GM12801 (cell line): Measurements from ENCODE around the gene ATP10B.

Experiments
- TF ChIP-seq, protein P1 (sequence below): IDR thresholded peaks from one replicate; pipeline ENCODE4 v1.5.1; 2011; ENCODE audit warnings: control low read depth; ENCODE audit not compliant: insufficient read length; ENCODE audit errors: extremely low read depth

ATP10B gene

GRCh38 chr5:160702934-160703333 is 149.1 kb downstream of the ATP10B start:
- TF ChIP-seq, protein P1, sequence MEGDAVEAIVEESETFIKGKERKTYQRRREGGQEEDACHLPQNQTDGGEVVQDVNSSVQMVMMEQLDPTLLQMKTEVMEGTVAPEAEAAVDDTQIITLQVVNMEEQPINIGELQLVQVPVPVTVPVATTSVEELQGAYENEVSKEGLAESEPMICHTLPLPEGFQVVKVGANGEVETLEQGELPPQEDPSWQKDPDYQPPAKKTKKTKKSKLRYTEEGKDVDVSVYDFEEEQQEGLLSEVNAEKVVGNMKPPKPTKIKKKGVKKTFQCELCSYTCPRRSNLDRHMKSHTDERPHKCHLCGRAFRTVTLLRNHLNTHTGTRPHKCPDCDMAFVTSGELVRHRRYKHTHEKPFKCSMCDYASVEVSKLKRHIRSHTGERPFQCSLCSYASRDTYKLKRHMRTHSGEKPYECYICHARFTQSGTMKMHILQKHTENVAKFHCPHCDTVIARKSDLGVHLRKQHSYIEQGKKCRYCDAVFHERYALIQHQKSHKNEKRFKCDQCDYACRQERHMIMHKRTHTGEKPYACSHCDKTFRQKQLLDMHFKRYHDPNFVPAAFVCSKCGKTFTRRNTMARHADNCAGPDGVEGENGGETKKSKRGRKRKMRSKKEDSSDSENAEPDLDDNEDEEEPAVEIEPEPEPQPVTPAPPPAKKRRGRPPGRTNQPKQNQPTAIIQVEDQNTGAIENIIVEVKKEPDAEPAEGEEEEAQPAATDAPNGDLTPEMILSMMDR = no peak

GRCh38 chr5:160702311-160702803 is 149.7 kb downstream of the ATP10B start:
- TF ChIP-seq, protein P1 = no peak

DNA sequence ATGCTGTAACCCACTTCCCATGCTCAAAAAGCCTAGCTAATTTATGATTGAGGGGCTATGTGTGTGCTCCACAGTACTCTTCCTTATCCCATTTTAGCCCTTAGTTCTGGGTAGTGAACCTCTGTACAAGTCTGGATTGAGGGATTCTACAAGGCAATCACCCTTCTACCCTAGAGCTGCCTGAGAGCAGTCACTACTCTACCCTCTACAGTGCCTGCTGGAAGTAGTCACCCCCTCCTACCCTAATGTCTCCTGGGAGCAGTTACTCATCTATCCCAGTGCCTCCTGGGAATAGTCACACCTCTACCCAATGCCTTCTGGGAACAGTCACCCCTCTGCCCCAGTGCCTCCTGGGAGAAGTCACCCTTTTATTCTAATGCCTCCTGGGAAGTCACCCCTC is 150.6 kb downstream of the ATP10B start:
- TF ChIP-seq, protein P1 = no peak

DNA sequence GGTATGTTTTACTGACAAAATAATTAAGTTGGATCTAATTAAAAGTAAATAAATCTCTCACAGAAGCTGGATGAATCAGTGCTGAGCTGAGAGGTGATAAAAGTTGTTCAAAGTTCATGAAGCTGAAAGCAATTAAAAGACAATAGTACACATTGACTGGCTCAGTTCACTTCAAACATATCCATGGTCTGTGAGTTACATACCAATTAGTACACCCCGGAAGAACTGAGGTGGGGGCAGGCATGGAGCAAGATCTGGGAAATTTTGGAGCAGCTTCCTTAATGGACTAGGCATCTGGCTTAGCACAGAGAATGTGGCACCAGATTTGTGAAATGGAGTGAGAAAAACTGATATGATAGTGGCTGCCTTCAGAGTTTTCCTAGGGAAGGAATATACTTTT is 152.7 kb downstream of the ATP10B start:
- TF ChIP-seq, protein P1 = no peak

GRCh38 chr5:160697281-160697680 is 154.7 kb downstream of the ATP10B start:
- TF ChIP-seq, protein P1 = no peak

GRCh38 chr5:160694896-160695295 is 157.1 kb downstream of the ATP10B start:
- TF ChIP-seq, protein P1 = no peak

DNA sequence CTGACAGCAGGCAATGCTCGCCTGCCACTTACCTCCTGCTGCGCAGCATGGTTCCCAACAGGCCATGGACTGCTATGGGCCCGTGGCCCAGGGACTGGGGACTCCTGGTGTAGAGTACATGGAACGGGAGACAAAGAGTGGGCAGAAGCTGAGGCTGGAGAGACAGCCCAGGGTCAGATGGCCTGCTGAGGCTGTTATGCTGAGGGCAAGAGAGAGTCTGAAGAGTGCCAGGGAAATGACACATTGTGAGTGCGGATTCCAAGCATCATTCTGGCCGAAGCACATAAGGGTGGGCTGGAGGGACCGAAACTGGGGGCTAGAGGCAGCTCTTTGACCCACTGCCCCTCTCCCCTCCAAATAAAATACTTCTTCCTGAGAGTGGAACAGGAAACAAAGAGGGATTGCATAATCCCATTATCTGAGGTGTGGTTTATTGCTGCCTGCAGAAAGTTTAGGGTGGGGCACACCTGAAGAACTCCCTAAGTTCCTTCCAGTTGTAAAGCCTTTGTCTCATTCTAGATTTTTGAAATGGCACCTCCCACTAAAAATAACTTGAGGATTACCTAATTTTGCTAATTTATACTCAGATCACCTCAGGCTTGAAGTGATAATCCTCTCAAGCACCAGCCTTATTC is 158.1 kb downstream of the ATP10B start:
- TF ChIP-seq, protein P1 = no peak

DNA sequence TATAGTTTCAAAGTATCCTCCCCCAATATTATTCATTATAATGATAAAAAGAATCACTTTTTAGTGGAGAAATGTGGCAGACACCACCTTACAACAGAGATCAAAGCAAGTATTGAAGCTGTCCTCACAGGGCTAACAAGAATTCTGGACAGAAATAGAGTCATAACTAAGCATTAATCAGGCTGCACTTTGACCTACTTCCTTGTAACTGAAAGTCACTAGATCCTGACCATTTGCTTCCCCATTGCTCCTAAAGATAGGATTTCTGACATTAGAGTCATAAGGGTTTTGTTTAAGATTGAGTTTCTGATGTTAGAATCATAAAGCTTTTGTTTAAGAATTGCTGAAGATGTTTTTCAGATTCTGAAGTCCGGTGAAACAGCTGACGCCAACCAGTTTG is 159.7 kb downstream of the ATP10B start:
- TF ChIP-seq, protein P1 = no peak
